NCI-H446 treated with DMSO at 0.1 percent for 48 hours (cell line): ENCODE measurements around the gene ATP6V0C.
"Not testable (repeated sequence)": the region's sequence is repeated elsewhere in the genome, so short reads cannot be mapped to it uniquely, and the experiment has no call there.

Source experiments
- DNase-seq: peaks from one replicate; lab custom pipeline; 2025; lab: John Stamatoyannopoulos, UW

ATP6V0C gene

DNA sequence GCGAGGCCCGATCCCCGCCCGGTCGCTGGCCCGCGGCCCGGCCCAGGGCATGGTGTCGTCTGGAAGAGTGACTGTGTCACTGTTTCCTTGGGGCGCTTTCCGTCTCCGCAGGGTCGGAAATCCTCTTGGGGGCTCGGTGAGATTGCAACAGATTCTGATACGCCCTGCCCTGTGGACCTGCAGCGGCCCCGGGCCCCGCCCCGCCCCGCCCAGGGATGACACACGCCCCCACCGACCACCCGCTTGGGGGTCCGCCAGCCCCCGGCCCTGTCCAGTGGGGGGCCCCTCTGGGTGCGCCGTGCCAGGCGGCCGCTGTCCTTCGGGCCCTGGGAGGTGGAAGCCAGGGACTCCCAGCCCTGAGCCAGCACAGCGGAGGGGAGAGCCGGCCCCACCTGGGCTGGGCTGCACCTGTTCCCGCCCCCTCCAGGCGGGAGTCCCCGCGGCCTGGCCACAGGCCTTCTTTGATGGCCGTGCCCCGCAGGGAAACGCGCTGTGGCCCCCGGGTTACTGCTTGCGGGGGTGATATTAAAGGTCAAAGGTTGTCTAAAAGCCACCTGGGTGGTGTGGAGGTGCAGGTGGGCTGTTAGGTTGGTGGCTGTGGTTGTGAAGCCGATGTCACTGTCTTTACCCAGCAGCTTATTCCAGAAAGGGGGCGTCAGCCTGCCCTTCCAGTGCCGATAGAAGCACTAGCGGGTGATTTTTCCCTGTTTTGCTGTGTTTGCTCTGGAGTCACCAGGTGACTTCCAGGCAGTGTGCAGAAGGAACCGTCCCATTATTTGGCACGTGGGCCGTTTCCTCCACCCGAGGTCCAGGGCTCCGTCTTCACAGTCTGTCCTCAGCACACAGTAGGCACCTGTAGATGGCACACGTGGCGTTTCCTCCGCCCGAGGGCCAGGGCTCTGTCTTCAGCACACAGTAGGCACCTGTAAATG is 38.1 kb upstream of the ATP6V0C start:
- DNase-seq, result no peak

DNA sequence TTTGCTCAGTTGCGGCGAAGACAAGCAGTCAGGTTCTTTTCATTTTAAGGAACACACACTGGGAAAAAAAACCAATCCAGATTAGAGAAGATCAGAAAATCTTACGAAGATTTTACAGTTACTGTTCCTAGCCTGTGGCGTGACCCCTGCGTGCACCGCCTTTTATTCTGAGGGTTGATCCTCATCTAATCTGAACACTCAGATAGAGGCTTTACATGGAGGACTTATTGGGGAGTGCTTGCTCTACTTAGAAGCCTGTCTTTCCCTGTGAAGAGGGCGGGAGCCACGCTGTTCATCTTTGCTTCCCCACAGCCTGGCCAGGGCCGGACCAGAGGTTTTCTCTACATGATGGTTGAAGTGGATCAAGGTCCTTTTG is 37.4 kb upstream of the ATP6V0C start:
- DNase-seq, result no peak

DNA sequence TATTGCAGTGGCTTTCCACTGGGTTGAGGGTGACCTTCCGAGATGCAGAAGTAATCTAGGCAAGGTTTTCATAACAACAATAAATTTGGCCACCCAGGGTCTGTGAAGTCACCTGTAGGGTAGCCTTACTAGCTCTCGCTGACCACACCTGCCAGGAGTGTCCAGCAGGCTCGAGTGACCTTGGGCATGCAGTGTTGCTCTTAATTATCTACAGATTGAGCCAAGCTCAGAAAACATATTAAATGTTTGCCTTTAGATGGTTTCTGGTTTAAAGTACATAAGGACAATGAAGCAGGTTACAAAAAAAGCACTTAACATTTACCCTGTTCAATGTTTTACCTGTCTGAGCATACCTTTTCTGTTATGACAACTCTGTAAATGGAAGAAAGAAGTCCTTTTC is 37.0 kb upstream of the ATP6V0C start:
- DNase-seq, result no peak

DNA sequence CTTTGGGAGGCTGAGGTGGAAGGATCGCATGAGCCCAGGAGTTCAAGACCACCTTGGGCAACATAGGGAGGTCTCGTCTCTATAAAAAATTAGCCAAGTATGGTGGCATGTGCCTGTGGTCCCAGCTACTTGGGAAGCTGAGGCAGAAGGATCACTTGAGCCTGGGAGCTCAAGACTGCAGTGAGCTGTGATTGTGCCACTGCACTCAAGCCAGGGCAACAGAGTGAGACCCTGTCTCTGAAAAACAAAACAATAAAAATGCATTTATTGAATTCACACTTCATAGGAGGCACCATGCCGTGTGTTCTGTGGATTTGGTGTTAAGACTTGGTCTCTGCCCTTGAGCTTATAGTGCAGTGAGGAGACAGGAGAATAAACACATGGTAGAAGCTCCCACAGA is 36.4 kb upstream of the ATP6V0C start:
- DNase-seq, result no peak

DNA sequence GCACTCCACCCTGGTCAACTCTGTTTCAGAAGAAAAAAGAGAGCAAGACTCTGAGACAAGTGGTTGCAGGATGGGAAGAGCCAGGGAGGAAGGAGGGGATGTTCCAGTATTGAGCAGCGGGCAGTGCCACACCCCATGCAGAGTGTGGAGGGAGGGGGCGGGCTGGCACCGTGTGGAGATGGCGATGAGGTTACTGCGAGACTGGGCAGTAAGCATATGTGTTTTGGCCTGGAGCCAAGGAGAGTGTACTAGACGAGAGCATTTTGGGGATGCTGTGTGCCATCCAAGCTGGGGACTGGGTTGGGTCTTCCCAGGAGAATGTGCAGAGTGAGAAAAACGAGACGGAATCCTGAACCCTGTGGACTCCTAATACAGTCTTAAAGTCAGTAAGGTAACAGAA is 35.5 kb upstream of the ATP6V0C start:
- DNase-seq, result peak; percentile 31

DNA sequence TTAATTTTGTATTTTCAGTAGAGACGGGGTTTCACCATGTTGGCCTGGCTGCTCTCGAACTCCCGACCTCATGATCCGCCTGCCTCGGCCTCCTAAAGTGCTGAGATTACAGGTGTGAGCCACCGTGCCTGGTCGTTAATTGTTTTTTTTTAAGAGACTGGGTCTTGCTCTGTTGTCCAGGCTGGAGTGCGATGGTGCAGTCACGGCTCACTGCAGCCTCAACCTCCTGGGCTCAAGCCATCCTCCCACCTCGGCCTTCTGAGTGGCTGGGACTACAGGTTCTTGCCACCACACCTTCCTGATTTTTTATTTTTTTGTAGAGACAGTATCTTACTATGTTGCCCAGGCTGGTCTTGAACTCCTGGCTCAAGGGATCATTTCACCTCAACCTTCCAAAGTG is 33.8 kb upstream of the ATP6V0C start:
- DNase-seq, result not testable (repeated sequence)

DNA sequence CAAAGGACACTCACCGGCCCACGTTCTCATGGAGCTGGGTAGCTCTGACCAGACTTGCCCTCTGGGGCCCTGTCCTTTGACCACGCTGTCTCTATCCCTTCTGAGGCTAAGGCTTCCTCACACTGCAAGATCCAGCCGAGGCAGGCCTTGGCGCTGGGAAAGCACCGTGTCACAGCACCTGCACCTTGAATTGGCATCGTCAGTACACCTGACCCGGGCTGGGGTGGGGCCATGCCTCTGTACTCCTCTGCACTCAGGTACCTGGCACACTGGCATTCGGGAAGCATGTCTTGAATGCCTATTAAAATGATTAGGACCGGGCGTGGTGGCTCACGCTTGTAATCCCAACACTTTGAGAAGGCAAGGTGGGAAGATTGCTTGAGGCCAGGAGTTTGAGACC is 32.8 kb upstream of the ATP6V0C start:
- no peak for DNase-seq

DNA sequence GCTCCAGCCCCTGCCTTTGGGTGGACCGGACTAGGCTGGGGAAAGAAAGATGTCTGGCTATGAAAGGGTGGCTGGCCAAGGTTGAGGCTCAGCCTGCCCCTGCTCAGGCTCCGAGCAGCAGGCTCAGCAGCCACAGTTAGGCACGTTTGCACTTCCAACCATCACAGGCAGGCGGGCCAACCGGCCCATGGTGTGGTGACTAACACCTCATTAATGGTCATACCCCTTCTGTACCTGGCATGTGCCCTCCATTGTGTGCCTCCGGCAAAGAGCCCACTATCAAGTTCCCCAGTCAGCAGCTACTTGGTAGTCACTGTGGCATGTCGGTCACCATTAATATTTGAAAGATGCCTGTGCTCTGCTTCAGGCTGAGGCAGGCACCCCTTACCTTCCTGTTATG is 32.1 kb upstream of the ATP6V0C start:
- DNase-seq, result no peak

DNA sequence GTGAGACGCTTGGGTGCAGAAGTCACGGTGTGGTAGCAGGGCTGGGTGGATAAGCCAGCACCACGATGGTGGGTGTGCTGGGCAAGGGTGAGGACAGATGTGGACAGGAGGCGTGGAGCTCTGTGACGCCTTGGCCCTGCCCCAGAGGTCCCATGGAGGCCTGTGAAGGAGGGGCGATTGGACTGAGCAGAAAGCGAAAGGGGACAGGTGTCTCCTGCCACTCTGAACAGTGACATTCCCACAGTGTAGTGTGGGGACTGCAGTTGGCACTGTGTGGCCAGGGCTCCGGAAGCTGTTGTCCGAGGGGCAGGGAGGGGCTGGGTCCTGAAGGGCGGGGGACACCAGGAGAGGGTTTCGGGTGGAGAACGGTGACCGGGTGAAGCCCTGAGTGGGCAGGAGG is 31.5 kb upstream of the ATP6V0C start:
- DNase-seq, result no peak

DNA sequence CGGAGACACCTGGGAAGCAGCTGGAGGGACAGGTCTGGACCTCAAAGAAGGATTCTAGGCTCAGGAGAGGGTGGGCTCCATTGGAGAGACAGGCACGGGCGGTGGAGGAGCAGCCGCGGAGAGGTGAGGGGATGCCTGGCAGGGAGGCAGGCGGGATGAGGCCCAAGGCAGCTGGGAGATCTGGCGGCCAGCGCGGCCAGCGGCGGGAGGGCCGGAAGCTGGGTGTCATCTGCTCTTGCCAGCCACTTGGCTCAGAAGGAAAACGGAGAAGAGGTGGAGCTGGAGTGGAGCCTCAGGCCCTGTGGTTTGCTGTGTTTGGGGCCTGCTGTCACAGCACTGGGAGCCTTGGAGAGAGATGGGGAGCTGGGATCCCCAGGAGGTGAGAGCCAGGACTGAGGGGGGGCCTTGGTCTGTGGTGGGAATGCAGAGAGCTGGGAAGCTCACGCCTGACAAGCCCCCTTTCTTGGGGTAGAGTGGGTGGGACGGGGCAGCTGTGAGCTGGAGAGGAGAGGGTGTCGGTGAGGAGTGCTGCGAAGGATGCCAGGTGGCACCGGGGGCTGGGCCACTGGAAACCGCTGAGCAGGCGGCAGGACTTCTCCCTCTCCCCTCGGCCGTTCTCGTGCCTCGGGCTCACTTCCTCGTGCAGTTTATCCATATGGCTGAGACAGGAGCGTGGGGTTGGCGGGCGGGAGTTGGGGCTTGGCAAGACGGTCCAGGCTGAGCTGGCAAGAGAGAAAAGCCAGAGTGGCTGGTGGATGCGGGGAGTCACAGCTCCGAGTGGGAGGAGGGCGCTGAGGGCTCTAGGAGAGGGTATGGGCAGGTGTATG is 30.8 kb upstream of the ATP6V0C start:
- DNase-seq, result peak; percentile 73

DNA sequence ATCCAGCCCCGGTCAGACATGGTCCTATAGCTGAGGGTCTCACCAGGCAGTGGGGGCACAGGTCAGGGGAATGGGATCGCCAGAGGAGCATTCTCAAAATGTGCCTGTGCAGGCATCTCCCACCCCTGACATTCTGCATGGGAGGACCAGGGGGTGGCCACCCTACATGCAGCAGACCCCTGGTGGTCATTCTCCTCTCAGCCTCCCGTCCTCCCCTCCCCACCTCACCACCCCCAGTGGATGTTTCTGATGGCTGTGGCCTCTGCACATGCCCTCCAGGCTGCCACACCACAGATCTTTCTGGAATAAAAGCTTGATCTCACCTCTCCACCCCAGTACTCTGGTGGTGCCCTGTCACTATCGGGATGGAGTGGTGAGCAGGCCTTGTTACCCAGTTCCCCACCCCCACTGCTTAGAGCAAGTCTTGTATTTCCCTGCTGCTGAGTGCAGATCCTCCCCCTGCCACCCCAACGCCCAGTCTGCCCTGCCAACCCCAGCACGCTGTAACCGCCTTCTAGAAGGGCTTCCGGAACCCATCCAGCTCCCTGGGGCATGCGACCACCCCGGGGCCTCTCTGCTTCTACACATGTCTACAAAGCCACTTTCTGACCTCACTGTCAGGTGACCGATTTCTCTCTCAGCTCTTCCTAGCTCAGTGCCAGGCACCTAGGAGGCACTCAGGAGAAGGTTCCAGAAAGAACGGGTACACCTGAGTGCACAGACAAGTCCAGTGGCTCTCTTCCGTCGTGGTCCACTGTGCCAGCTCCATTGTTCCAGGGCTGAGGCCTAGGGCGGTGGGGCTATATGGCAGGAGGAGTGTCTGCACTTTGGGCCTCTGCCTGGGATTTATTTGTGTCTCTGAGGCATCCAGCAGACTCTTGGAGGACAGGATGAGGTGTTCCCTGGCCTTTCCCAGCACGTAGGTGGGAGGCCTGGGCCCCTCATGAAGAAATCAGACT is 29.5 kb upstream of the ATP6V0C start:
- DNase-seq, result no peak

DNA sequence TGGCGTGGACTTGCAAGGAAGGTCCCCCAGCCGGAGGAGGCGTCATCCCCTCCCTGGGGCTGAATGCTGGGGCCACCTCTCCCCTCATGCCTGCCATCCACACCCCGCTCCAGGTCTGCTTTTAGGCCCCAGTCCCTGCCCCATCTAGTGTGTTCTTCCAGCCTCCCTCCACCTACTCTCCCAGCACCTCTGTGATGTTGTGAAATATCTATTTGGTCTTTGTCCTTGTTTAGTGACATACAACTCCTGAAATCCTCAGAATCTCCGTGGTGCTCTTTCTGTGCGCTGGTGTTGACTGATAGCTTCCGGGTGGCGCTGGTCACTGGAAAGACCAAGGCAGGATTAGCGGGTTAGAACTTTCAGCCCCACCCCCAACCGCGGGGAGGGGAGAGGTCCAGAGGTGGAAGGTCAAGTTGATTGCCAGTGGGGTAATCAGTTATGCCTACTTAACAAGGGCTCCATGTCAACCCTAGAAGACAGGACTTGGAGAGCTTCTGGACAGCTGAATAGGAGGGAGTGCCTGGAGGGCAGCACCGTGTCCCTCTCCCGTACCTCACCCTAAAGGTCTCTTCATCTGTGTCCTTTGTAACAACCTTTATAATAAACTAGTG is 28.7 kb upstream of the ATP6V0C start:
- DNase-seq, result no peak

DNA sequence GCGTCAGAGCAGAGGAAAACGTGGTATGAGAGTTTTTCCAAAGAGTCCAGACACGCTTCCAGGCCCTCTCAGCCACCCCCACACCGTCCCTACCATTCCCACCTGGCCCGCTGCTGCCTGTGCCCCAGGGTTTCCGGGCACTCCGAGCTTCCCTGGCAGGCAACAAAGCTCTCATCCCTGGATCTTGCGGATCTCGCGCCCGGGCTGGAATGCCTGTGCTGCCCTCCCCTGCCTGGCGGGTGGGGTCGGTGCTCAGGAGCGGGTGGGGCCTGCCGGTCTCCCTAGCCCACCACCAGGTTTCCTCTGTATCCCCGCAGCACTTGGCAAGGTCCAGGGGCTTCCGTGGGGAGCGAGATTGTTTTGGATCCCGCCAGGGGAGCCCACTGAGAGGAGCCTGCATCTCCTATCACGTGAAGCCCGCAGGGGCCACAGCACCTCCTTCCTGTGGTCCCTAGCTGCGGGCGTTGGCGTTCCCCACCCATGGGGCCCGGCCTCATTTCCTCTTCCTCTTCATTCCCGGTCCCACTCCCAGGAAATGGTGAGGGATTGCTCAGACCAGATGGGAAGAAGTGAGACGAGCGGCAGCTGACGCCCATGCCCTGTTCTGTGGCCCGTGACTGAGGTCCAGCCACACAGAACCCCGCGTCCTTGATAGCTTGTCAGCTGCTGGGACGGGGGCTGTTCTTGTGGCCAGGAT is 27.8 kb upstream of the ATP6V0C start:
- no peak for DNase-seq

DNA sequence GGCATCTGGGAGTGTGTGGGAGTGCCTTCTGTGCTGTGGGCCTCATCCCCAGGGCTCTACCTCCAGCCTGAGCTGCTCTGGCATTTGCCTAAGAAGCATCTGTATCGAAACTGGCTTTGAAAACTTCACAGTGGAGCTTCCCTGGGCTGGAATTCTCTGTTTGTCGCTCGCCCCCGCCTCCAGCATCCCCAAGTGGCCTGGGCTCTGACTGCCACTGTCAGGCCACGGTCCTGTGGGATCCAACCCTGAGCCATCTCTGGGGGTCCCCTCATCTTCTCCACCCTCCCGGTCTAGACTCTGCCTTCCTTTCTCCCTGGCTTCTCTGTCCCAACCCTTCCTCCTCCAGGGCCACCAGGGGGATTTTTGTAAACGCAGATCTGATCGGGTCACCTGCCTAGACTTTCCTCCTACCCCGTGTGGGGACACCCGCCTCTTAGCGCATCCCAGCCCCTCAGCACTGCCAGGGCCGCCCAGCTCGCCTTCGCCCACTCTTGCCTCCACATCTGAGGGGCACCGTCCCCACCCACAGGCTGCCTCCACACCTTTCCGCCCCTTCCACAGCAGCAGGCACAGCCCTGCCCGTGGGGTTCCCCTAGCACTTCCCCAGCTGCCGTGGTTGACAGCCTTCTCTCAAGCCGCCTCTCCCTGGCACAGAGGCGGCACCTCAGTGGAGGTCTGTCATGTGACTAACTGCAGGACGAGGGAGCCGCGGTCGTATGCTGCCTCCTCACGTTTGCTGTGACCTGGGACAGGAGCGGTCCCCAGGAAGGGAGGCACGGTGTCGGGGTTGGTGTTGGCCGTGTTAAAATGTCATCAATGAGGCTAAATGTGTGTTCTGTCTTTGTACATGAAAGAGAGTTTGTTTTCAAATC is 26.9 kb upstream of the ATP6V0C start:
- no peak for DNase-seq

DNA sequence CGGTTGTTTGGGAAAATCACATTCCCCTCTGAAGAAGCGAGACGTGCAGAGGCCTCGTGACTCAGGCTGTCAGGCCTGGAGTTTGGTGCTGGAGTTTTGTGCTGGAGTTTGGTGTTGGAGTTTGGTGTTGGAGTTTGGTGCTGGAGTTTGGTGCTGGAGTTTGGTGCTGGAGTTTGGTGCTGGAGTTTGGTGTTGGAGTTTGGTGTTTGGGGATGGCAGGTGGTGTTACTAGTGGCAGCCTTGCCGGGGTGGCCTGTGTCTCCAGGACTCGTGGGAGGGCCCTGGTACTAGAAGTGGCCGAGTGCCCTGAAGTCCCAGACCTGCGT is 26.3 kb upstream of the ATP6V0C start:
- no peak for DNase-seq

DNA sequence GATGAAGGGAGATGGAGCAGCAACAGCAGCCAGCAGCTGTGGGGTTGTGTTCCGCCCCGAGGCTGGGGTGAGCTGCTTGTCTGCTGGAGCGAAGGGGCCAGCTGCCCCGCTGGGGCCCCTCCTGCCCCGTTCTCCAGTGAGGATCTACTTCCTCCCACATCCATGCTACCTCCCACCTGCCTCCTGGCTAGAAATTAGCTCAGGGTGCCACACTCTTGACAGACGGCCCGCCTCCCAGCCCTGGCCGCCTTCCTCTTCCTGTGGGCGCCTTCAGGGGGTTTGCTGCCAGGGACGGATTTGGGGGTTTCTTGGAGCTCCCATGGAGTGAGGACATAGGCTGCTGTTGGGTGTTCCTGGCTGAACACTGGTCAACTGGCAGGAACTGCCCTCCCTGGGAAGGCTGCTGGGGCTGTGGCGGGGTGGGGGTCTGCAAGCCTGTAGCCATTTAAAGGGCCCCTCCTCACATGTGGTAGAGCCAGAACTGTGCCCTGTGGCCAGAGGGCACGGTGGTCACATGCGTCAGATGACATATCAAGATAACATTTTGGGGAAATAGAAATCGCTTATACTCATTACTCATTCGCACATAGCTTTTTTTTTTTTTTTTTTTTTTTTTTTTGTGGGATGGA is 25.7 kb upstream of the ATP6V0C start:
- DNase-seq, result no peak

DNA sequence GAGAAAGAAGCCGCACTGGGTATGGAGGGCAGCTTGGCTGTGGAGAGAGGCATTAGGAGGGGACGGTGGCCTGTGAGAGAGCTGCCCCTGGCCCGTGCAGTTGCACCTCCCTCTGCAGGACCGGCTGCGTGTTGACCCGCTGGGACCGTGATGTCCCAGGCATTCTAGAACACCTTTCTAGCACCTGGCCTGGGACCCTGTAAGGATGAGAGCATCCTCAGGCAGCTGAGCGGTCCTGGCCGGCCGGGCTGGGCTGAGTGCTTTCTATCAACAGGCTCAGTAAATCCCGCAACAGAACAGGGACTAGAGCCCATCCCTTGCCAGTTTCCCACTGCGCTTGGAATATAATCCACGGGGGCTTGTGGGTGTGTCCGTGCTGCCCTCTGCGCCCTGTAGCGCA is 24.2 kb upstream of the ATP6V0C start:
- DNase-seq, result no peak

DNA sequence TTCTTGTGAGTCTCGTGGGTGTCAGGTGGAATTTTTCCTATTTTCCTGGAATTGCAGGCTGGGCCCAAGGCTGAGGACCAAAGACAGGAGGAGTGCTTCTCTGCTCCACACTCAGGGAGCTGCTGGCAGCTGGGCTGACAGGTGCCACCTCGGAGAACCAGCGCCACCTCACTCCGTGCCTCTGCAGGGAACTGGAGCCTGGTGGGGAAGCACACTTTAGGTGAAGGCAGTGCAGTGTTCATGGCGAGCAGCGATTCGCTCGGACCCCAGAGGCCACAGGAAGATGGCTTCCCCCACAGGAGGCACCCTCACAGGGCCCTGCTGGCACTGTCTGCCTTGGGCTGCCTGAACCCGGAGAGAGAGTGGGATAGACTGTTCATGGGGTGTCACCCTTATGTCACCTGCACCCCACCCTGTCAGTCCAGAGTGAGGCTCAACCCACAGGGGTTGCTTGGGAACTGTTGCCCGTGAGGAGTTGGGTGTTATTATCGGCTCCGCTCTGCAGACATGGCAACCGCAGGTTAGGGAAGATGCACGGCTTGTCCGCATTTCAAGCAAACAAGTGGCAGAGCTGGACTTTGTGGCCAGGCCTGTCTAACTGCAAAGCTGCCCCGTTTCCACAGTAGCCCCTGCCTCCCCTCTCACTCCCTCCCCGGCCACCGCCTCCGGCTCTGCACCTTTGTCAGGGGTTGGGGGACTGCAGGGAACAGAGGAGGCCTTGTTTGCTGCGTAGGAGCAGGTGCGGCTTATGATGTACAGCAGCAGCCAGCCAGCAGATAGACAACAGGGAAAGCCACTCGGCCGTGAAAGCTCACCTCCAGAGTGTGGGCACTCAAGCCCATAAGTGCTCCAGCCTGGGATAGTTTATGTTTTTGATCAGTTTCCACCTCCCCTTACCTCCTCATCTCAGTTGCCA is 23.3 kb upstream of the ATP6V0C start:
- no peak for DNase-seq

DNA sequence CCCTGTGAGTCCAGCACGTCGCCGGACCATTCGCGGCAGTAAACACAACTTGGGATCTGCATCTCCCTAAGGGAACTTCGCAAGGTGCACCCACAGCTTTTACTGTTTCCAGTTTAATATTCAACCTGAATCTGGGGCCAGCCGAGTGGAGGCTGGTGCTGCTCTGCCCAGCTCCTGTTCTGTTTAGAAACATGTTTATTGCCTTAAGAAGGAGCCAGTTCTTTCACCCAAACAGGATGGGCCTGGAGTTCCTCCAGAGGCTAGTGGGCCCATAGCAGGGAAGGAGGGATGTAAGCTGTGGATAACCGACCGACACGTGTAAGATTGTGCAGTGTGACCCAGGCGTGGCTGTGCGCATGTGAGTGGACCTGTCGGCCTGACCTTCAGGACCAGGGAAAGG is 21.5 kb upstream of the ATP6V0C start:
- no peak for DNase-seq
